ENCODE results near the gene INHBC. TPM values are rescaled to one million over a fixed set of nuclear protein-coding genes. Genes with fewer than 3 reads are reported as not detected.

The INHBC gene
- polyA plus RNA-seq, 3 donors: 0.03 TPM; not detected in 2

DNA sequence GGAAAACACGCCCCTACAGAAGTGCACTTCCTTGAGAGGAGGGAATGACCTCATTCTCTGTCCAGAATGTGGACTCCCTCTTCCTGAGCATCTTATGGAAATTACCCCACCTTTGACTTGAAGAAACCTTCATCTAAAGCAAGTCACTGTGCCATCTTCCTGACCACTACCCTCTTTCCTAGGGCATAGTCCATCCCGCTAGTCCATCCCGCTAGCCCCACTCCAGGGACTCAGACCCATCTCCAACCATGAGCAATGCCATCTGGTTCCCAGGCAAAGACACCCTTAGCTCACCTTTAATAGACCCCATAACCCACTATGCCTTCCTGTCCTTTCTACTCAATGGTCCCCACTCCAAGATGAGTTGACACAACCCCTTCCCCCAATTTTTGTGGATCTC, 15.5 kb downstream of the INHBC start:
- WGBS, 3 donors: 78 to 93% (median 79%) methylated on average over 3 of the region's 3 CpGs
- no peak overlapping the region for H3K27ac ChIP-seq (ENCODE audit: low read depth, low read length)

- WGBS, 3 donors: 40 to 76% (median 75%) methylated on average over 6 of the region's 6 CpGs
These were observed 16.7 kb downstream of the INHBC start for GRCh38 chr12:57451233-57451778.

GRCh38 chr12:57452181-57452936, 17.8 kb downstream of the INHBC start:
- 27 to 36% (median 33%) methylated on average over 9 of the region's 9 CpGs for WGBS, 3 donors
- H3K27ac ChIP-seq (ENCODE audit: low read depth, low read length): no peak overlapping the region

More at GRCh38 chr12:57451233-57451778, 16.7 kb downstream of the INHBC start:
- no peak overlapping the region for H3K27ac ChIP-seq (ENCODE audit: low read depth, low read length)

DNA sequence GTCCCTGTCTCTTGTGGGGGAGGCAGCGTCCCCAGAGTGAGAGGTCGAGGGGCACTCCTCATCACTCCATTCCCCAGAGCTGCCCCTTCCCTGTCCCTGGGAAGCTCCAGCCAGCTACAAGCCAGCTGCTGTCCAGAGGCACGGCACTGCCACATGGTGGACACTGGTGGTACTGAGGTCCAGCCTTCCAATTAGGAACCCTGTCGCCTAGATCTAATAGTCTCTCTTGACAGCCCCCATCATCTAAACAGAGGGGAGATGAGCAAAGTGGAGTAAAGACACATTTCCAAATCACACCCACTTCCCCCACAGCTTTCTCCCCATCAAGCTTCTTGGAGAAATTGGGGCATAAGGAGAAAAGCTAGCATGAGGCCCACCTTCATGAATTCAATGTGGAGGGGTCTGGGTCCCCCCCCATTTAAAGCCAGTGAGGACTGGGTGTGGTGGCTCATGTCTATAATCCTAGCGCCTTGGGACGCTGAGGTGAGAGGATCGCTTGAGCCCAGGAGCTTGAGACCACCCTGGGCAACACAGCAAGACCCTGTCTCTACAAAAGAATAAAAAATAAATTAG, 18.4 kb downstream of the INHBC start:
- 9 to 31% (median 30%) methylated on average over 7 of the region's 7 CpGs for WGBS, 3 donors
- no peak overlapping the region for H3K27ac ChIP-seq (ENCODE audit: low read depth, low read length)

GRCh38 chr12:57454213-57454565, 19.6 kb downstream of the INHBC start:
- WGBS, 3 donors: 89 to 98% (median 95%) methylated on average over 2 of the region's 2 CpGs
- no peak overlapping the region for H3K27ac ChIP-seq (ENCODE audit: low read depth, low read length)

DNA sequence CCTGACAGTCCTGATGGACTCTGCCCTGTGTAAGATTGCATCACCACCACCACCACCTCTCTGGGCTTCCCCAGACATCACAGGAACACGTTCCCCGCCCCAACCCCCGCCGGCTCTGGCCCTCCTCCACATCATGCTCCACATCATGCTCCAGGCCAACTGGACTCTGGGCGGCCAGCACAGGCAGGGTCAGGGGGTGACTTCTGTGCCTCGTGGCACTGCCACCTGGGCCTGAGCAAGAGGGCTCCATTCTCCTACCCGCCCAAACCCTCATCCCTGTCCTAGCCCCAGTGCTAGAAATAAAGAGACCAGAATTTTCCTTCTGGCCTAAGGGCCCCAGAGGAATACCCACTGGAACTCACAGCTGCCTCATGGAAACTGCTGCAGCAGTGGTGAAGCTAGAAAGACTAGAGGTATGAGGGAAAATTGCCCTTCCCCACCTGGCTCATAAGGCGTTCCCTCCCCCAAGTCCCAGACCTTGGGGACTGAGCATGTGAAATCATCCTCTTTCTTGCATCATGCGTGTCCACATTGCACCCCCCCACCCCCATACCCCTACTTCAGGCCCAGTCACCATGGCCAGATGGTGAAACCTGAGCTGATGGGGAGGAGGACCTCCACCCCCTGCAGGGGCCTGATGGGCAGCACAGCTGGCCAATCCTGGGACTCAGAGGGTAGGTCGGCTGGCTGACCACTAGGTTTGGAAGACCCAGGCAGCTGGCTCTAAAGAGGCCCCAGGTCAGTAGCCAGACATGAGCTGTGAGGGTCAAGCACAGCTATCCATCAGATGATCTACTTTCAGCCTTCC, 20.2 kb downstream of the INHBC start, which contains the start of gene INHBE:
INHBE (plus strand) TSS at position 742 of the 808 bp plus-strand sequence. CDS start 230 bp downstream, outside the sequence.
- H3K27ac ChIP-seq (ENCODE audit: low read depth, low read length): no peak within 1 kb of the TSS
- 49 to 66% (median 59%) methylated on average over 10 of the region's 10 CpGs for WGBS, 3 donors

DNA sequence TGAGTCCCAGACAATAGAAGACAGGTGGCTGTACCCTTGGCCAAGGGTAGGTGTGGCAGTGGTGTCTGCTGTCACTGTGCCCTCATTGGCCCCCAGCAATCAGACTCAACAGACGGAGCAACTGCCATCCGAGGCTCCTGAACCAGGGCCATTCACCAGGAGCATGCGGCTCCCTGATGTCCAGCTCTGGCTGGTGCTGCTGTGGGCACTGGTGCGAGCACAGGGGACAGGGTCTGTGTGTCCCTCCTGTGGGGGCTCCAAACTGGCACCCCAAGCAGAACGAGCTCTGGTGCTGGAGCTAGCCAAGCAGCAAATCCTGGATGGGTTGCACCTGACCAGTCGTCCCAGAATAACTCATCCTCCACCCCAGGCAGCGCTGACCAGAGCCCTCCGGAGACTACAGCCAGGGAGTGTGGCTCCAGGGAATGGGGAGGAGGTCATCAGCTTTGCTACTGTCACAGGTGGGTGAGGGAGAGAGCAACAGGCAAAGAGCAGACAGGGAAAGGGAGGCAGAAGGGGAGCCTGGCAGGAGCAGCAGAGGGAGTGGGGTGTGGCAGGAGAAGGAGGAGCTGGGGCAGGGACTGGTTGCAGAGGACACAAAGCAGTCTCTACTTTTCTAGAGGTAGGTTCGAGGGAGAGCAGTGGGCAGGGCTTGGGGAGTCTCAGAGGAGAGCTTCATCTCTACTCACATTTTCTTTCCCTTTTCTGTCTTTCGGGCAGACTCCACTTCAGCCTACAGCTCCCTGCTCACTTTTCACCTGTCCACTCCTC, 21.0 kb downstream of the INHBC start:
- WGBS, 3 donors: 54 to 61% (median 57%) methylated on average over 10 of the region's 10 CpGs
- no peak overlapping the region for H3K27ac ChIP-seq (ENCODE audit: low read depth, low read length)

DNA sequence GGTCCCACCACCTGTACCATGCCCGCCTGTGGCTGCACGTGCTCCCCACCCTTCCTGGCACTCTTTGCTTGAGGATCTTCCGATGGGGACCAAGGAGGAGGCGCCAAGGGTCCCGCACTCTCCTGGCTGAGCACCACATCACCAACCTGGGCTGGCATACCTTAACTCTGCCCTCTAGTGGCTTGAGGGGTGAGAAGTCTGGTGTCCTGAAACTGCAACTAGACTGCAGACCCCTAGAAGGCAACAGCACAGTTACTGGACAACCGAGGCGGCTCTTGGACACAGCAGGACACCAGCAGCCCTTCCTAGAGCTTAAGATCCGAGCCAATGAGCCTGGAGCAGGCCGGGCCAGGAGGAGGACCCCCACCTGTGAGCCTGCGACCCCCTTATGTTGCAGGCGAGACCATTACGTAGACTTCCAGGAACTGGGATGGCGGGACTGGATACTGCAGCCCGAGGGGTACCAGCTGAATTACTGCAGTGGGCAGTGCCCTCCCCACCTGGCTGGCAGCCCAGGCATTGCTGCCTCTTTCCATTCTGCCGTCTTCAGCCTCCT, 21.6 kb downstream of the INHBC start:
- 30 to 38% (median 37%) methylated on average over 15 of the region's 15 CpGs for WGBS, 3 donors
- H3K27ac ChIP-seq (ENCODE audit: low read depth, low read length): no peak overlapping the region

GRCh38 chr12:57456737-57457490, 22.3 kb downstream of the INHBC start:
- H3K27ac ChIP-seq (ENCODE audit: low read depth, low read length): no peak overlapping the region
- WGBS, 3 donors: 79 to 92% (median 87%) methylated on average over 6 of the region's 6 CpGs

DNA sequence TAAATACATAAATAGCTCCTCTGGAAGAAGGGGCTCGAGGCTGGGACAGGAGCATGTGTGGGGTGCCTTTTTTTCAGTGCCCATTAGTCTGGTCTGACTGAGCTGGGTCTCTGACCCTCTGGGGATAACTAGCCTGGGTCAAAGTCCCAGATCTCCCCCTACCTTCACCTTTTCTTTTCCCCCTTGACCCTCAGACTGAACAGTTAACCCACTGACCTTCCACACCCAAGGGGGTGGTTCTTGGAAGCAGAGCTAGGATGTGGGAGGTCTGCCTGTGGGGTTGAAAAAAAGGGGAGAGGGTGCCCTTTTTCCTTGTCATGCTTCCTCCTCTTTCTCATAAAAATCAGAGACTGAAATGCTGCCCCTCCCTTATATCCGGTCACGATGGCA, 24.1 kb downstream of the INHBC start:
- WGBS, 3 donors: 22 to 35% (median 28%) methylated on average over 3 of the region's 3 CpGs
- no peak overlapping the region for H3K27ac ChIP-seq (ENCODE audit: low read depth, low read length)

GRCh38 chr12:57459055-57459749, 24.6 kb downstream of the INHBC start:
- no peak overlapping the region for H3K27ac ChIP-seq (ENCODE audit: low read depth, low read length)
- 0 to 1% (median 1%) methylated on average over 24 of the region's 24 CpGs for WGBS, 3 donors

- no peak within 1 kb of the TSS for H3K27ac ChIP-seq (ENCODE audit: low read depth, low read length)
- 1 to 2% (median 2%) methylated on average over 17 to 36 of the region's 36 CpGs for WGBS, 3 donors
These were observed 25.3 kb downstream of the INHBC start, which contains the start of gene GLI1 for GRCh38 chr12:57459750-57460467. Gene GLI1, plus strand, starts transcription at chr12:57459785. Its CDS starts 3,907 bp downstream, at chr12:57463692.

- H3K27ac ChIP-seq (ENCODE audit: low read depth, low read length): no peak overlapping the region
- WGBS, 3 donors: 2 to 5% (median 4%) methylated on average over 6 of the region's 6 CpGs
These were observed 25.8 kb downstream of the INHBC start for GRCh38 chr12:57460468-57460784.

GRCh38 chr12:57460841-57461275, 26.3 kb downstream of the INHBC start:
- WGBS, 3 donors: 2 to 4% (median 2%) methylated on average over 16 to 19 of the region's 19 CpGs
- H3K27ac ChIP-seq (ENCODE audit: low read depth, low read length): no peak overlapping the region

GRCh38 chr12:57461276-57461916, 26.8 kb downstream of the INHBC start:
- H3K27ac ChIP-seq (ENCODE audit: low read depth, low read length): no peak overlapping the region
- WGBS, 3 donors: 1% methylated on average over 27 to 32 of the region's 32 CpGs

DNA sequence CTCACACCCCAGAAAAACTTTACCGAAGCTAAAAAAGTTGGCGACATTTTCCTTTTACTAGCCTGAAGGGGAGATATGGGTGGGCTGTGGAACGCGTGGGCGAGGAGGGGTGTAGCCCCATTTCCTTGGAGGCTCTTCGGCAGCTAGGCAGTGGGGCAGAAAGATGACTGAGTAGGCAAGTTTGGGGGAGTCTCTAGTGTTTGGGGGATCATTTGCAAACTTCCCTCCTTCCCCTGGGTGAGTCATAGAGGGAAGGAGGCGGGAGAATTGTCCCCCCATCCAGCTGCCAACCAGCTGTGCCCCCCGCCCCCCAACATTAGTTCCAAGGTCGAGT, 27.3 kb downstream of the INHBC start:
- WGBS, 3 donors: 0 to 1% (median 1%) methylated on average over 8 to 9 of the region's 9 CpGs
- H3K27ac ChIP-seq (ENCODE audit: low read depth, low read length): no peak overlapping the region

All from adipose tissue (tissue), 3 donors.